AG10803 (cell line): ENCODE measurements around the gene TMEM169.

ENCODE experiments used
- DNase-seq: peaks from one replicate; pipeline ENCODE4 v3.0.0; 2010; ENCODE audit warnings: low read depth
- H3K4me3 ChIP-seq: 2 replicates; pipeline ENCODE4 v1.5.1; 2011; ENCODE audit warnings: mild to moderate bottlenecking, low read length, control low read depth
- TF ChIP-seq, protein P1 (sequence below): conservative IDR thresholded peaks from 2 replicates; pipeline ENCODE4 v1.5.1; 2011; ENCODE audit warnings: mild to moderate bottlenecking, low read length, control low read depth, inconsistent platforms

Gene TMEM169

GRCh38 chr2:216043949-216044348, 37.8 kb upstream of the TMEM169 start:
- no peak for DNase-seq
- TF ChIP-seq, protein P1, sequence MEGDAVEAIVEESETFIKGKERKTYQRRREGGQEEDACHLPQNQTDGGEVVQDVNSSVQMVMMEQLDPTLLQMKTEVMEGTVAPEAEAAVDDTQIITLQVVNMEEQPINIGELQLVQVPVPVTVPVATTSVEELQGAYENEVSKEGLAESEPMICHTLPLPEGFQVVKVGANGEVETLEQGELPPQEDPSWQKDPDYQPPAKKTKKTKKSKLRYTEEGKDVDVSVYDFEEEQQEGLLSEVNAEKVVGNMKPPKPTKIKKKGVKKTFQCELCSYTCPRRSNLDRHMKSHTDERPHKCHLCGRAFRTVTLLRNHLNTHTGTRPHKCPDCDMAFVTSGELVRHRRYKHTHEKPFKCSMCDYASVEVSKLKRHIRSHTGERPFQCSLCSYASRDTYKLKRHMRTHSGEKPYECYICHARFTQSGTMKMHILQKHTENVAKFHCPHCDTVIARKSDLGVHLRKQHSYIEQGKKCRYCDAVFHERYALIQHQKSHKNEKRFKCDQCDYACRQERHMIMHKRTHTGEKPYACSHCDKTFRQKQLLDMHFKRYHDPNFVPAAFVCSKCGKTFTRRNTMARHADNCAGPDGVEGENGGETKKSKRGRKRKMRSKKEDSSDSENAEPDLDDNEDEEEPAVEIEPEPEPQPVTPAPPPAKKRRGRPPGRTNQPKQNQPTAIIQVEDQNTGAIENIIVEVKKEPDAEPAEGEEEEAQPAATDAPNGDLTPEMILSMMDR = no peak
- H3K4me3 ChIP-seq = no peak overlapping the region

DNA sequence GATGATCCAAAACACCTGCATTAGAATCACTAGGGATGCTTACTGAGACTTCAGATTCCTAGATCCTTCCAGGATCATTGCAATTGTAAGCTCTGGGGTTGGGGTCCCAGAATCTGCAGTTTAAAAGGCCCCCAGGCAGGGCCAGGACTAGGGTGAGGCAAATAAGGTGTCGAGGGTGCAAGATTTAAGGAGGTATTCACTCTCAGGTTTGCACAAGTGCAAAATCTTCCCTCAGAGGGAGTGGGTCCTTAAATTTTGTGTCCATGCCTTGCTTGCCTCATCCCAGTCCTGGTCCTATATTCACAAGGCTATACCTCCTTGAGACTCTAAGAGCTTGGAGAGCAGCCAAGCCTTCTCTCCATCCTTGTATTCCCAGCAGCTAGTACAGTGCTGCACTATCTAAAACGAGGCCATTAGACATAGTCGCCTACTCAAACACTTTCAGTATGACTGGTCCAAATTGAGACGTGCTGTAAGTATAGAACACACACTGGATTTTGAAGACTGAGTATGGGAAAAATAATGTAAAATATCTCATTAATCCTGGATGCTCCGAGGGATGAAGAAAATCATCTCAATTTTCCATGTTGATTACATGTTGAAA, 36.7 kb upstream of the TMEM169 start:
- no peak overlapping the region for H3K4me3 ChIP-seq
- TF ChIP-seq, protein P1 = no peak
- no peak for DNase-seq

DNA sequence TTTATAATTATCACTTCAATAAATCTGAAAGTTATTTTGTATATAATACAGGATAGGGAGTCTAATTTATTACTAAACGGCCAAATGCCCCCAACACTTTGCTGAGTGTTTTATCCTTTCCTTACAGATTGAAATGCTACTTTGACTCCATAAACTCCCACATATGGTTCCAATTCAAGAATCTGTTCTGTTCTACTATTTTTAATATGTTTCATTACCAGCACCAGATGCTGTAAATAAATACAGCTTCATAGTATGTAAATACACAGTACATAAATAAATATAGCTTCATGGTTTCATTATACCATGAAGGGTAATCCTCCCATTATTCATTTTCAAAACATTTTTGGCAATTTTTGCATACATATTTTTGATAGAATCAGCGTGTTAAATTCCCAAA, 34.3 kb upstream of the TMEM169 start:
- TF ChIP-seq, protein P1 = no peak
- no peak overlapping the region for H3K4me3 ChIP-seq
- DNase-seq = no peak

GRCh38 chr2:216049452-216049851, 32.3 kb upstream of the TMEM169 start:
- H3K4me3 ChIP-seq = no peak overlapping the region
- TF ChIP-seq, protein P1 = no peak
- no peak for DNase-seq

GRCh38 chr2:216051350-216051749, 30.4 kb upstream of the TMEM169 start:
- no peak for DNase-seq
- TF ChIP-seq, protein P1 = no peak
- no peak overlapping the region for H3K4me3 ChIP-seq

DNA sequence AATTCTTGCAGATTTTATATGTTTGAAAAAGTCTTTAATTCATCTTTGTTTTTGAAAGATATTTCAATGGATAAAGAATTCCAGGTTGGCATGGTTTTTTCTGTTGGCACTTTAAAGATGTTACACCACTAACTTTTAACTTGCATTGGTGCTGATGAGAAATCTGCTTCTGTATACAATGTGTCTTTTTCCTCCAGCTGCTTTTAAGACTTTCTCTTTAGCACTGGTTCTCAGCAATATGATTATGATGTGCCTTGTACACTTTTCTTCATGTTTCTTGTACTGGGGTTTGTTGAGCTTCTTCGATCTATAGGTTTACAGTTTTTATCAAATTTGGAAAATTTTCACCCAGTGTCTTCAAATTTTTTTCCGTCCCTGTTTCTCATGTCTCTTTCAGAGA, 29.3 kb upstream of the TMEM169 start:
- TF ChIP-seq, protein P1 = no peak
- no peak for DNase-seq
- no peak overlapping the region for H3K4me3 ChIP-seq

DNA sequence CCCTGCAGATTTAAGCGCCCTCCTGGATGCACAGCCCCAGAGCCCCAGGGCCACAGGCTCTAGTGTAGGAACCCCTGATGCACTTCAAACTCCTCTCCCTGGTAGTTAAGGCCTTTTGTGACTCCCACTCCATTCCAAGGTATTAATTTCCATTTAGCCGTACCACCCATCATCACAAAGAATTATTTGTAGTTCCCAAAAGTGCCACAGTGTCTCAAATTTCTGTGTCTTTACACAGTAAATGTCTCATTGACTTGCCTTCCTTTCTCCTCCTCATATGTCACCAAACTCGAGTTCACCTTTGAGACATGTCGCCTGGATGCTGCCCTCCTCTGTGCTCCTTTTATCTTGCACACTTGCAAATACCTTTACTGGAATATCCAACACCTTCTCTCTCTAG, 26.0 kb upstream of the TMEM169 start:
- TF ChIP-seq, protein P1 = no peak
- DNase-seq = no peak
- H3K4me3 ChIP-seq = no peak overlapping the region
